ENCODE data around the gene CCDC82.

GRCh38 chr11:96309643-96310017 lies 80.1 kb downstream of the CCDC82 start:
- no peak for TF ChIP-seq CTCF (IDR thresholded peaks at IDR 0.05)
- TF ChIP-seq POLR2AphosphoS5 (IDR thresholded peaks at IDR 0.05) = no peak
- no peak for TF ChIP-seq POLR2A (IDR thresholded peaks at IDR 0.05)
